T47D (cell line): ENCODE data around the gene KCNG2.

Source experiments
- DNase-seq, 2 experiments: peaks; one replicate each; pipeline versions ENCODE4 v3.0.0 to v3.0.0-alpha.2; 2011 to 2012; ENCODE audit warnings: low read depth in 1 of 2, low spot score in 1 of 2
- JUND ChIP-seq: IDR thresholded peaks from 2 replicates; pipeline ENCODE4 v1.6.1; 2012; ENCODE audit warnings: low read depth
- in situ Hi-C: cut with HindIII; loops from 2 replicates; pipeline ENCODE4 v1.10.0; 2016; ENCODE audit warnings: low sequenced_read_pairs, low pct_unique_long_range_greater_than_20kb

The KCNG2 gene

DNA sequence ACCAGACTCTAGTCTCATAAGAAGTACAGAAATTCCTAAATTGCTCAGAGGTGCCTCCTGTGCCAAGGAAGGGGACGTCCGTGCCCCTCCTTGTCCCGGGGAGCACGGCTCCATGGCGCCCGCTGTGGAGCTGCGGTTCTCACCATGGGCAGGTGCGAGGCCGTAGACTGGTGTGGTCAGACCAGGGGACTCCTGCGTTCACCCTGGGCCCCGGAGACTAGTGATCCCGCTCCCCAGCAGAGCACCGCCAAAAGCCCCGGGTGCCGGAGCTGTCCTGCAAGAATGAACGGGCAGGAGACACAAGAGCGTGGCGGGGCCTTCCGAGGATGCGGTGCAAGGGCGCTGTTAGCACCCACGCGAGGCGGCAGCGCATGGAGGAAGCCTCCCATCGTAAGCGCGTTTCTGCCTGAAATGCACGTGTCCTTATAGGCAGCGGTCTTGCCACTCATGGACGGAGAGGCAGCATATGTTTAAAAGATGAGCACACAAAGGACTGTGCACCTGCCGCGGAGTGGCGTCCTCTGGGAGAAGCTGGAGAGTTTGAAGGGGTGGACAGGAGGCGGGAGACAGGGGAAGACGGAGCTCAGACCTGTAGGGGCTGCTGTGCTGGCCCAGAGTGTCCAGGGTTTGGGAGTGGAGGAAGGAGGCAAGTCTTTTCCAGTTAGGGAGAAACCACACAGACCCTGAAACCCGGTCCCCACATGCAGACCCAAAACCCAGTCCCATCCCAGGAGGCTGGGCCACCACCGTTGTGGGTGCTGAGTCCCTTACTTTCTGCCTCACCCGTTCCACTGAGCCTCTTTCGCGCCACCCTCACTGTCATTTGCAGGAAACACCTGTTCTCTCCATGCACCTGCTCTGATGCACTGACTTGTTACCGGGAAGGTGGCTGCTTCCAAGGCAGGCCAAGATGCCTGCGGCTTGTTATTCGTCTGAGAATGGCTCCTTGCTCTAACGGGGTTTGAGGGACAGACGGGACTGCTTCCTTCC is 7.5 kb upstream of the KCNG2 start:
- no peak for TF ChIP-seq JUND
- in situ Hi-C loops, result no loop called here
- no peak for DNase-seq

DNA sequence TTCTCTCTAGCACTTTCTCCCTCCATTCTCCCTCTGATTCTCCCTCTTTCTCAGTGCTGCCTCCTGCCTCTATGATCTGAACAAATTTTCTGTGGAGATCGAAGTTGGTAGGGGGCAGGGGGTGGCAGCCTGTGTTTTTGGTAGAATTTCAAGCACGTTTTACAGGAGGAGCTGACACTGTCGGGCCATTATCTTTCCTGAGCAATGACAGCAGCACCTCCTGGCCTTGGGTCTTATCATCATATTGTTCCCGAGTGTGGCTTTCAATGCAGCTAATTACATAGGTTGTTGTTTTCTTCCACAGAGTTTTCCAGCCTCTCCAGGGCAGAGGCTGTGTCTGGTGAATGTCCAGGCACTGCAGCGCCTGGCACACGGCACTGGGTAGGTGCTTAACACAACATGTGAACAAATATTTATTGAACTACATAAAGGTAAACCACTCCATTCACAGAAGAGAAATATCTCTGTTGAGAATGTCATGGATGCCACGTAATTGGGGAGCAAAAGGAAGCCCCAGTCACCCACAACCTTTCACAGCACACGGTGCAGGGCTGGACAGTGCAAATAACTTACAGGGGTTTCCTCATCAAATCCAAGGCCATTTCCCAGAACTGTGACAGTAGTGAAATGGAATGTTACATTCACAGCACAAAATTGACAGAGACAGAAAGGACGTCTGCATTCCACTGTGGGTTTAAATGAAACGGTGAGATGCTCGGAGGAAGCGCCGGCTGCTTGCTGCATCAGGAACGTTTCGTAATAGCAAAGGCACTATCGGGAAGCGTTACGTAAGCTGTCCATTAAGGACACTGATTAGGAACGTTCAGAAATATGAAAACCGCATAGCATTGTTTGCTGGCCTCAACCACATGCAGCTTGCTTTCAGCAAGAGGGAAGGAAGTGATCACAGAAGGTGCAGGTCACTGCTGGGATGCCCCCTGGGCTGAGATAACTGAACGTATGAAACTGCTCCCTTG is 6.5 kb upstream of the KCNG2 start:
- peak; percentile 23 to 38 for DNase-seq
- in situ Hi-C loops, result no loop called here
- TF ChIP-seq JUND, result no peak

DNA sequence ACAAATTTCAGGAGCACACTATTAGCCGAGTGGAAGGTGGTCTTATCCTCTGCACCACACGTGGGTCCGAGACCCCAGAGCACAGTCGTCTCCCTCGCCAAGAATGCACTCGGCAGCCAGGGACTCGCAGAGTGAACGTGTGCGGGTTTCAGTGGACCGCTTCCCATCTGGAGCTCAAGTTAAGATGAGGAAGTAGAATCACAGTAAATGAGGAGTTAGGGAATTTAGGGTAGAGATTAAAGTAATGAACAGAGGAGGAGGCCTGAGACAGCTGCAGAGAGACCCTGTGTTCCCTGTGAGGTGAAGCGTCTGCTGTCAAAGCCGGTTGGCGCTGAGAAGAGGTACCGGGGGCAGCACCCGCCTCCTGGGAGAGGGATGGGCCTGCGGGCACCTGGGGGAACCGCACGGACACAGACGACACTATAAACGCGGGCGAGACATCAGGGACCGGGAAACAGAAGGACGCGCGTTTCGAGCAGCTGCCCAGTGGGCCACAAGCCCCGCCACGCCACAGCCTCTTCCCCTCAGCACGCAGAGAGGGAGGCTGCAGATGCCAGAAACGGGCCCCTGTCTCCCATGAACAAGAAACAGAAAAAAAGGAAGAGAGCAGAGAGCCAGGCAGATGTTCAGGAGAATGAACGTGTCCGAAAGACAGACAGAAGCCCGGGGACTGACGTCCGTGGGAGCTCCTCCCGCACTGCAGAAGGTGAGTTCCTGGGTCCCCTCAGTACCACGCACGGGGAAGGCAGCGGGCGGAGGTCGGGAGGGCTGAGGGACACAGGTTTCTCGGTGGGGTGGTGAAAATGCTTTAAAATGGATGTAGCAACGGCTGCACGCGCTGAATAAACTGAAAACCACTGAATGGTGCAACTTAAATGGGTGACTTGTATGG is 5.4 kb upstream of the KCNG2 start:
- DNase-seq, result no peak
- no peak for TF ChIP-seq JUND
- in situ Hi-C loops, result no loop called here

DNA sequence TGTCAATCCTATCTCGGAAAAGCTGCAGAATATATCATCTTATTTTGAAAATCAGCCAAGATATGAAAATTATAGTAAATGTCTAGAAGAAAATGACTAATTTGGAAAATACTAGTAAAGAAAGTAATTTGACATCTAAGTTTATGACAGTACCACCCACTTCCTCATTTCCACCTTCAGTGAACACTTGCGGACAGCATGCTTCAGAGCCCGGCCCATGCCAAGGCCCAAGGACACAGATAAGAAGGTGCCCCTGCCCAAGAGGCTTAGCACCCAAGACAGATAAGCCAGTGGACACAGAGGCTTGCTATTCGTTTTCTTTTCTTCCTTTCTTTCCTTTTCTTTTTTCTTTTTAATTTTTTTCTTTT is 4.8 kb upstream of the KCNG2 start:
- no peak for TF ChIP-seq JUND
- DNase-seq, result no peak
- in situ Hi-C loops, result no loop called here

DNA sequence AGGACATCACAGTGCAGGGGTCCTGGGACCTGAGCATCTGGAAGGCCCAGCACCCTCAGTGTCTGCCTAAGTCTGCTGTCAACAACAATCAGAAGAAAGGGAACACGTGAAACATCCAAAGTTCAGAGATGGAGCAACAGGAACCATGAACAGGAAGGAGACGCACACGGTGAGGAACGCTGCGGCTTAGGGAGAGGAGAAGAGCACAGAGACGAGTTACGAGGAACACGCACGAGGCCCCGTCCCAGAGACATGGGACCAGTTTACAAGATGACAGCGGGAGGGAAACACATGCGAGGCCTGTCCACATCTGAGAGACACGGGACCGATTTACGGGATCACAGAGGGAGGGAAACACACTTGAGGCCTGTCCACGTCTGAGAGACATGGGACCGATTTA is 2.9 kb upstream of the KCNG2 start:
- TF ChIP-seq JUND, result no peak
- in situ Hi-C loops, result no loop called here
- DNase-seq, result no peak

DNA sequence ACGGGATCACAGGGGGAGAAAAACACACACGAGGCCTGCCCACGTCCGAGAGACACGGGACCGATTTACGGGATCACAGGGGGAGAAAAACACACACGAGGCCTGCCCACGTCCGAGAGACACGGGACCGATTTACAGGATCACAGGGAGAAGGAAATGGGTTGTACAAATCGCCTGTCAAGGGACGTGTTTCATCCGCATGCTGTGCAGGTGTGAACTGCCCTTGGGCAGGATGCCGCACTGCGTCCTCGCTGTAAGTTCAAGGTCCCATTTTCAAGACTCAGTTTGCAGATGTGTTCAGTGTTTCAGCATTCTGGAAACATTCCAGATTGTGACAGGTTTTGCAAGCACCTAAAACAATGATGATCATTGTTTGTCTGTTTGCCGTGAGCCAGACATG is 2.3 kb upstream of the KCNG2 start:
- in situ Hi-C loops, result no loop called here
- DNase-seq, result no peak
- no peak for TF ChIP-seq JUND

DNA sequence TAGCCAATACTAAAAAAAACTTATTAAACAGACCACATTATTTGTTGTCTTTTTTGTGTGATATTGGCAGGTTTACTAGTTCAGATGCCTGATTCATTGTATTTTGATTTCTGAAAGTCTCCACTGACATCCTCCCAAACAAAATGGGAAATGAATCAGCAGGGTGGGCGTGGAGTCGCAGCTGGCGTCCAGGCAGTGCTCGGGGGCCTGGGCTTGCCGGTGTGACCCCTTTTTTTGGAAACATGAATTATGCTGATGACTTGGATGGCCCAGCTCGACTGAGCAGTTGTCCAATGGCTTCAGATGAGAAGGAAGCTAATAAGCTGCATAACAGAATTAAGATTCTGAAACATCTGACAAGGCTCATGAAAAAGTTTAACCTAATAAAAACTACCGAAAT is 1.7 kb upstream of the KCNG2 start:
- in situ Hi-C loops, result no loop called here
- DNase-seq, result no peak
- no peak for TF ChIP-seq JUND

DNA sequence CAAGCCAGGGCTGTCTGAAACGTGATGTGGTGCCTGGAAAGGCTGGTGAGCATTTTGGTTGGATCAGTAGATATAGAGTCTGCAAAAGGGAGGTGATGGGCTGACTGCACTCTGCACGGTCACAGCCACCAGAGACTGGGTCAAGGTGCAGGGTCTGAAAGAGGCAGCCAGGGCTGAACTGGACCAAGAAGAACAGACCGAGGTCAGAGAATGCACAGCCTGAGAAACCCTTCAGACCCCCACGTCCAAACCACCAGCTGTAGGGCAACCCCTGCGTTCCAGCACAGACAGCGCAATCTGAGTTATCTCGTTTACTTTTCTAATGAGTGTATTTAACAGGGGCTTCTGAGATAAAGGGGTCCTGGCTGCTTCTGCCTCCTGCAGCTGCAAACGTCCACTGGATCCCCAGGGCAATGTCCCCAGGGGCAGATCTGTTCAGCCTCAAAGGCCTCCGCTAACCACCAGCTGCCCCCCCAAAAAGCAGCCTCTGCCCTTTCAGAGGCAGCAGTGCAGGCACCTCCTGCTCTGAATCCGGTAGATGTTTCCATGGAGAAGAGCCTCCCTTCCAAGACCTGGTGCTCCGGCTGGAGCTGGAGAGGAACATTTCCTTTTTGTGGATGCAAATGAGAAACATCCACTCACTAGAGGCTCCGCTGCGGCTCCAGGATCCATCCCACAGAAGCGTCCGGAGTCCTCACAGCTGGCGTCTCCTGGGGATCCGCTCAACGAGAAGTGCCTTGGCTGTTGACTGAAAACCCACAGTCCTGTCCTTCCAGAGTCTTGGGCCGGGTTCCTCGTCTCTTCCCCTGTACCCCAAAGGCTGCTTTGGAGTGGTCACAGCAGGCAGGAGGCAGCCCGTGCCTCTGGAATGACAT is 970 bp upstream of the KCNG2 start:
- TF ChIP-seq JUND, result no peak
- in situ Hi-C loops, result no loop called here
- DNase-seq, result peak in 1 of 2 experiments; percentile 6

DNA sequence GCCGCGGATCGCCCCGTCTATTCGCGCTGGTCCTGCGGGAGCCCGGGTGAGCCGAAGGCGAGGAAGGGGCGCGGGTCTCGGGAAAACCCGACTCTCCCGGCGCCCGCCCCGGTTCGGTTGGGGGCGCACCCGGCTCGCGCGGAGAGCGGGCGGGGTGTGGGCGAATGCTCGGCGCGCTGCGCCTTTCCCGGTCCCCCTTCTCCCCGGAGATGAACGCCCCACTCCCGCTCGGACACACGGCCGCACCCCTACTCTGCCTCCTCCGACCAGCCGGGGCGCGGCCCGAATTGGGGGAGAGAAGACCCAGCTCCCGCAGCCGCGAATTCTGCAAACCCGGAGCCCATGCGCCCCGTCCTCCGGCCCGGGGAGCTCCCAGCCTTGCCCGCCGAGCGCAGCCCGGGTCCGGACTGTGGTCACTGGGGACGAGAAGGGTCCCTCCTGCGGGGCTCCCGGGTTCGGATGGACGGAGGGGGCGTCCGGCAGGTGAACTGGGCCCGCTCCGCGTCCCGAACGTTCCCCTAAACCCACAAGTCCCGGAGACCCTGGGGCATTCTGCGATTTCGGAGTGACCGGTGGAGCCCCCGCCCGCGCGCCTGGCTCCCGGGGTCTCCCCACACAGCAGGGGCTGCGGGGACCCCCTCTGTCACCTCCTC is 734 bp downstream of the KCNG2 start:
- TF ChIP-seq JUND, result no peak
- DNase-seq, result no peak
- in situ Hi-C loops, result no loop called here

DNA sequence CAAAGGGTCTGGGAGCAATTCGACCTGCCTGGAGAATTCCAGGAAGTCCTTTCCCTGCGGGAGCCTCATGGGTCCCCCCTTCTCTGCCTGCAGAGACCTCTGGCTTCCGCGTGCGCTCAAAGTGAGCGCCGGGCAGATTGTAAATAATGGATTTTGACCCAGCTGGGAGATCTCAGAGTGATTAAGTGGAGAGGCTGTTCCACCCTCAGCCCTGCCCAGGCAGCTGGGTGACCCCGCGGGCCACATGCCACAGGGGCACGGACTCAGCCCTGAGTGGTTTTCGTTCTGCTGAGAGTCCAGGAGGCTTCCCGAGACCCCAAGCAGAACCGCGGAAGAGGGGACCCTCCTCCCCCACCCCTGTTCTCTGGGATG is 1.2 kb downstream of the KCNG2 start:
- no peak for DNase-seq
- in situ Hi-C loops, result no loop called here
- TF ChIP-seq JUND, result no peak
